ENCODE data around the gene GOLGA6L7.
"Not testable (repeated sequence)": the region's sequence is repeated elsewhere in the genome, so short reads cannot be mapped to it uniquely, and the experiment has no call there.

- TF ChIP-seq CTCF (IDR thresholded peaks at IDR 0.05; ENCODE audit: low read depth, low read length); POLR2A (IDR thresholded peaks at IDR 0.05; ENCODE audit: extremely low read depth, insufficient read length): not testable (repeated sequence)
These were observed 41.4 kb upstream of the GOLGA6L7 start for GRCh38 chr15:28889871-28890270.
